Osteoblast (primary cell): ENCODE measurements around the gene MAD1L1. TPM values are rescaled to one million over a fixed set of nuclear protein-coding genes. Genes with fewer than 3 reads are reported as not detected.

Experiments
- DNase-seq: peaks from one replicate; pipeline ENCODE4 v3.0.0; 2011; ENCODE audit warnings: low spot score, mixed read lengths; ENCODE audit not compliant: insufficient read length; ENCODE audit errors: missing footprints
- H2AFZ ChIP-seq: 2 replicates; pipeline ENCODE4 v1.6.0; 2011; ENCODE audit warnings: mild to moderate bottlenecking, low read length
- H3K27ac ChIP-seq: 2 replicates; pipeline ENCODE4 v1.5.1; 2011; ENCODE audit warnings: mild to moderate bottlenecking, low read depth, low read length, moderate library complexity
- H3K27me3 ChIP-seq: 2 replicates; pipeline ENCODE4 v1.6.0; 2012; ENCODE audit warnings: mild to moderate bottlenecking, control low read depth, inconsistent platforms, low read length, moderate library complexity; ENCODE audit not compliant: insufficient read depth
- H3K36me3 ChIP-seq: 2 replicates; pipeline ENCODE4 v1.5.1; 2011; ENCODE audit warnings: mild to moderate bottlenecking, low read length, control low read depth, moderate library complexity; ENCODE audit not compliant: insufficient read depth
- H3K4me1 ChIP-seq: 2 replicates; pipeline ENCODE4 v1.5.1; 2011; ENCODE audit warnings: mild to moderate bottlenecking, low read length, control low read depth, moderate library complexity; ENCODE audit not compliant: insufficient read depth
- H3K4me2 ChIP-seq: 2 replicates; pipeline ENCODE4 v1.6.0; 2011; ENCODE audit warnings: mild to moderate bottlenecking, low read length; ENCODE audit not compliant: insufficient read depth
- H3K4me3 ChIP-seq: fragments of 200-600 bp; sonication (generic); 3 replicates; pipeline ENCODE4 v1.5.1; 2012; ENCODE audit warnings: mild to moderate bottlenecking, low read length, inconsistent platforms; ENCODE audit not compliant: insufficient read depth
- H3K79me2 ChIP-seq: 2 replicates; pipeline ENCODE4 v1.6.0; 2012; ENCODE audit warnings: mild to moderate bottlenecking, low read length, control low read depth, inconsistent platforms; ENCODE audit not compliant: insufficient read depth
- H3K9me3 ChIP-seq: 2 replicates; pipeline ENCODE4 v1.5.1; 2011; ENCODE audit warnings: low read depth, low read length, control low read depth
- H4K20me1 ChIP-seq: 2 replicates; pipeline ENCODE4 v1.6.0; 2012; ENCODE audit warnings: mild to moderate bottlenecking, low read length, control low read depth; ENCODE audit not compliant: insufficient read depth
- CTCF ChIP-seq: IDR thresholded peaks from 2 replicates; pipeline ENCODE4 v1.5.1; 2011; ENCODE audit warnings: mild to moderate bottlenecking, low read depth, low read length, moderate library complexity; ENCODE audit errors: extremely low read depth
- small RNA-seq: library from RNA; depleted of rRNA; stranded (forward); fragments of <200 nt; gene quantifications from one replicate; pipeline ENCODE3, GENCODE V24; 2012
- total RNA-seq: library from RNA; depleted of rRNA; stranded (reverse); fragments of >200 nt; gene quantifications from 2 replicates; pipeline ENCODE4 v1.2.3, GENCODE V29; 2012

Gene MAD1L1
- total RNA-seq, 1 donor, result 66.2 TPM

DNA sequence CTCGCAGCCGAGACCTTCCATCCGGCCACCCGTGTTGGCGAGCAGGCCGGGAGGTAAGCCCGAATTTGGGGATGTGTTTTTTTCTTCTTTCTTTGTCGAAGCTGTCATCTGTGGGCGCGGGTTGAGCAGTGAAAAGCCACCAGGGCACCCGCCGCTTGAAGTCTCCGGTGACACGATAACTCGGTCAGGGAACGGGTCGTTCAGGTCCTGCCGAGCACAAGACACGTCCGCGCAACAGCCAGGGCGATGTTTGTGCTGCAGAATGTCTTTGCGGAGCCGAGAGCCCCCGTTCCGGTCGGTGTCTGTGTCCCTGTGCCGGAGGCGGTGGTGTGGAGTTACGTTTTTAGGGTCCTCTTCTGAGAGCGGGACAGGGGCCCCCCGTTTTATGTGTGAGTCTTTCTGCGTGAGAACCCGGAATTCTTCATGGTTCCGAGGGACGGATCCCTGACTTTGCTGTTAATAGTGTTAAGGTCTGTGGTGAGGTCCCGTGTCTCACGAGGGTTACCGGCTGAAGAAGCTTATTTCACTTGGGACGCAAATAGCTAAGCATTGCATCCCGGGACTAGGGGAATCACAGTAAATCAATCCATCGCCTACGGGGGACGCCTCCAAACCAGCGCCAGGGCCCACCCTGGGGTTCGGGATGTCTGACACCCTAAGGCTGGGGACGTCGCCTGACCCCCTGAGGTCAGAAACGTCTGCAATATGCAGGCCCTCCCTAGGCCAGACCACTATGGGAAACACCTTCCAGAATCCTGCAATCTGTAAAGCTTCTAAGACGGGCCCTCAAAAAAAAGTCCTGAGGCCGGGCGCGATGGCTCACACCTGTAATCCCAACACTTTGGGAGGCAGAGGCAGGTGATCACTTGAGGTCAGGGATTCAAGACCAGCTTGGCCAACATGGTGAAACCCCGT, 463.2 kb downstream of the MAD1L1 start:
- no peak for TF ChIP-seq CTCF
- Histone ChIP-seq H3K4me3 (no peak overlapping the region), H3K9me3 (no peaks in the 10 kb centered on the region), H3K79me2 (no peaks in the 10 kb centered on the region), H4K20me1 (no peaks in the 10 kb centered on the region), H2AFZ (no peak overlapping the region), H3K27me3 (no peaks in the 10 kb centered on the region), H3K4me2 (no peak overlapping the region), H3K27ac (no peak overlapping the region), H3K4me1 (no peaks in the 10 kb centered on the region), H3K36me3 (no peaks in the 10 kb centered on the region)
- DNase-seq, result peak; percentile 54

GRCh38 chr7:1768832-1769231, 463.9 kb downstream of the MAD1L1 start:
- Histone ChIP-seq H3K9me3 (peaks cover 2% of the 10 kb centered on the region), H3K27ac (no peak overlapping the region), H3K4me2 (no peak overlapping the region), H2AFZ (no peak overlapping the region), H3K36me3 (no peaks in the 10 kb centered on the region), H3K27me3 (no peaks in the 10 kb centered on the region), H3K4me3 (no peak overlapping the region), H3K79me2 (no peaks in the 10 kb centered on the region), H4K20me1 (no peaks in the 10 kb centered on the region), H3K4me1 (no peaks in the 10 kb centered on the region)
- no peak for DNase-seq
- no peak for TF ChIP-seq CTCF

GRCh38 chr7:1767524-1767923, 465.2 kb downstream of the MAD1L1 start:
- Histone ChIP-seq H2AFZ (no peak overlapping the region), H3K4me3 (no peak overlapping the region), H3K9me3 (peaks cover 12% of the 10 kb centered on the region), H3K36me3 (no peaks in the 10 kb centered on the region), H4K20me1 (no peaks in the 10 kb centered on the region), H3K4me2 (no peak overlapping the region), H3K4me1 (no peaks in the 10 kb centered on the region), H3K27me3 (no peaks in the 10 kb centered on the region), H3K27ac (no peak overlapping the region), H3K79me2 (no peaks in the 10 kb centered on the region)
- peak; percentile 53 for DNase-seq
- no peak for TF ChIP-seq CTCF

Small RNA genes lying within 50 kb of the gene (small RNA-seq; reads per million reads assigned to genes)
- not detected for gene MIR4655

Other genes starting within 250 kb of the MAD1L1 start
- gene MRM2, start 9.3 kb upstream of the MAD1L1 start, total RNA-seq, result 21.4 and 21.5 TPM in 2 replicates
- 18.5 and 21.8 TPM in 2 replicates for gene NUDT1, start 9.3 kb upstream of the MAD1L1 start, total RNA-seq
- gene SNX8, start 81.5 kb upstream of the MAD1L1 start, total RNA-seq, result 16.3 and 25.0 TPM in 2 replicates
- gene EIF3B, start 121.9 kb upstream of the MAD1L1 start, total RNA-seq, result 151 and 176 TPM in 2 replicates
- gene CHST12, start 170.7 kb upstream of the MAD1L1 start, total RNA-seq, result 3.8 and 4.0 TPM in 2 replicates
- not detected in 2 replicates for gene GRIFIN, start 243.5 kb upstream of the MAD1L1 start, total RNA-seq